Stimulated activated CD8-positive, alpha-beta memory T cell treated with anti-CD3 and anti-CD28 coated beads, Interleukin-4, amount 100 ng/mL, for 48 hours (primary cell): Measurements from ENCODE around the gene CNIH3.

ENCODE experiments used
- DNase-seq: peaks from one replicate; pipeline ENCODE4 v3.0.0-alpha.2; 2020

The CNIH3 gene

GRCh38 chr1:224782281-224783000 is 166.3 kb downstream of the CNIH3 start:
- DNase-seq = no peak

DNA sequence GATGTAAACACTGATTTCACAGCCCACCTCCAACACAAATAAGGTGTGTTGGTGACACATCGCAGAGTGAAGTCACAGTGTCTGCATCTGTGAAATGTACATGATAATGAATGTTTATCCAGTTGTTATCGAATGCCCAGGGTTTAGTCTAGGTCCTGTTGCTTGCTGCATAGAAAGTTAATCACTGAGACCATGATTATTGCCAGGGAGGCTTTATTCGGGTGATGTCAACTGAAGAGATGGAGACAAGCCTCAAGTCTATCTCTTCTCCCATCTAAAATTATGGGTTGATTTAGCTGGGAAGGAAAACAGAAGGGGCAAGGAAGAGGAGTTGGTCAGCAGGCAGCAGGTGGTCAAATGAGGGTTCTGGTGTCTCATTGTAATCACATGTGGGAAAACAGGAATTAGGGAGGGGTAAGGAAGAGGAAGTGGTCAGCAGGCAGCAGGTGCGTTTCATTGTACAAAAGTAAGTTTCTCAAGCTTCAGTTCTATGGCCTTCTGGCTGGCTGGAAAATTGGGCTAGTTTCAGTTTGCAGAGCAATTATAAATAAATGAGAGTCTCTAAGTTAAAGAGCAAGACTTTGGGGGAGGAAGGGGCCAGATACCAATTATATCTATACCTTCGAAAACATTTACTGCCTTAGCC is 167.0 kb downstream of the CNIH3 start:
- DNase-seq = no peak

DNA sequence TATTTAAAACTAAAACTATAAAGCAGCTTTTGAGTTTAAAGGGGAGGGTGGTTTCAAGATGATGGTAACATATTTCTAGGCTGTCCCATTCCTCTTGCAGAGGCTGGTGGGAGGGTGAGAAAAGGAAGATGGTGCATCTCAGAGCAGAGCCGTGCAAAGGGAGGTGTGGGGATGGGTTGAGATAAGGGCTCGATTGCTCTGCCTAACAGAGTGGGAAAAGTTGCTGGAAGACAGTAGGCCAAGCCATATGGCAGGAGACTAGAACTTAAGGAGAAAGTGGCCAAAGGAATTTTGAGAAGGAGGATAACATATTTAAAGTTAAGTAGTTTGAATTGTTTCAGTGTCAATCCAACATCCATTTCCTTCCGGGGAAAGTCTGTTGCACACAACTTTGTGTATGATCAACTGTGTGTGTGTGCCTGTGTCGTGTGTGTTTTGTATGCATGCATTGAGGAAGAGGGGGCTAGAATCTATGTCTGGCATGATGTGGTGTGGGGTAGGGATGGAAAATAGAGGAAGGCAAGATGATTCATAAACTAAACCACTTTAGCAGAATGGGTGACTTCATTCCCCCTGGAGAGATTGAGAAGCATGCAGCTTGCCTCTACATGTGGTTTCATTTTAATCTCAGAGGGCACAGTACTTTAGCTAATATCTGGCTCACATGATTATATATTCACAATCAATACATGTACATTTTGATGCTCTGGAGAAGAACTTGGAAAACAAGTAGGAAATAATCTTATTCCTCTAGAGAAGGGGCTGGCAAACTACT is 168.3 kb downstream of the CNIH3 start:
- no peak for DNase-seq

DNA sequence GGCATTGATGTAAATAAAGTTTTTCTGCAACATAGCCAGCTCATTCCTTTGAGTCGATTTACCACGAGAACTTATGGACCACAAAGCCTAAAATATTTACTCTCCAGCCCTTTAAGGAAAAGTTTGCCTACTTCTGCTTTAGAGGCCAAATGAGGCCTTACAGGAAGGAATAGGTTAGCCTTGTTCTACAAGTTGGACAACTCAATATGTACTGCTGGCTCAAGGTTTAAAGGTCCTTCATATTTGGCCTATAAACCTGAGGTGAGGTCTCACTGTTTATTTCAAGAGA is 168.9 kb downstream of the CNIH3 start:
- DNase-seq = no peak

DNA sequence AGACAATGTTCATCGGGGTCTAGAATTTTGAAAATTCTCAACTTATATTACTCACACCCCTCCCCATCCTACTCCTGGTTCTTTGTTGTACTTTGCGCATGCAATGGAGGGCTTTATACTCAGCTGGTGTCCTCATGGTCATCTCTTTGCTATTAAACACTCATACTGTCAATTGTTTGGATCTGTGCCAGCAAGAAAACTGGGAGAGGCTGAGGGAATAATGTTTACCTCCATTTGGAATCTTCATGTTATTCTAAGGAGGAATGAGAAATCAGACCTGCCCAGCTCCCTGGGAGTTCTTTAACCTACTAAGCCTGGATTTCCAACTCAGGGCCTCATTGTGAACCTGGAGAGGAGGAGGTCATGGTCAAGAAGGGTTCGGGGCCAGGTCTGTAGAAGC is 169.5 kb downstream of the CNIH3 start:
- no peak for DNase-seq

- no peak for DNase-seq
Observed at GRCh38 chr1:224786533-224787250, 170.6 kb downstream of the CNIH3 start.

- DNase-seq = no peak
Observed at GRCh38 chr1:224789311-224789710, 173.2 kb downstream of the CNIH3 start.
